Chondrocyte (in vitro differentiated cells): ENCODE data around the gene ALDH6A1. TPM values are rescaled to one million over a fixed set of nuclear protein-coding genes. Genes with fewer than 3 reads are reported as not detected.
"Not testable (repeated sequence)": the region's sequence is repeated elsewhere in the genome, so short reads cannot be mapped to it uniquely, and the experiment has no call there.

ENCODE experiments used
- DNase-seq: peaks from one replicate; pipeline ENCODE4 v3.0.0; 2021; ENCODE audit warnings: mixed read lengths, low spot score
- H3K27ac Mint-ChIP-seq: one replicate; pipeline ENCODE4 v1.8.0; 2021; ENCODE audit warnings: mild to moderate bottlenecking, moderate library complexity, mixed read lengths; ENCODE audit not compliant: unreplicated experiment
- H3K27me3 Mint-ChIP-seq: 2 replicates; pipeline ENCODE4 v1.8.0; 2021; ENCODE audit warnings: low read depth, mixed read lengths
- H3K36me3 Mint-ChIP-seq: 2 replicates; pipeline ENCODE4 v1.8.0; 2021; ENCODE audit warnings: low read depth, mixed read lengths
- H3K4me1 Mint-ChIP-seq: 2 replicates; pipeline ENCODE4 v1.8.0; 2021; ENCODE audit warnings: low read depth, mild to moderate bottlenecking, mixed read lengths
- H3K4me3 Mint-ChIP-seq: one replicate; pipeline ENCODE4 v1.8.0; 2021; ENCODE audit warnings: mild to moderate bottlenecking, moderate library complexity, mixed read lengths; ENCODE audit not compliant: unreplicated experiment
- H3K9me3 Mint-ChIP-seq: 2 replicates; pipeline ENCODE4 v1.8.0; 2021; ENCODE audit warnings: low read depth, mixed read lengths
- CTCF ChIP-seq: fragments of 200-600 bp; sonication (generic); IDR thresholded peaks from 2 replicates; pipeline ENCODE4 v1.5.0; 2021; ENCODE audit warnings: antibody characterized with exemption, mild to moderate bottlenecking, moderate library complexity
- long read RNA-seq: library from polyadenylated mRNA; stranded (forward); transcript quantifications from one replicate; pipeline ENCODE4 v2.0.0, GENCODE V29; 2021
- total RNA-seq: library from RNA; stranded (reverse); gene quantifications from 3 replicates; pipeline ENCODE4 v1.2.1, GENCODE V29; 2021

ALDH6A1 gene
- 9.8 to 16.4 TPM (median 11.9 TPM) in 3 replicates for total RNA-seq
- long read RNA-seq, full-length matches to known transcripts = 16 of 21 reads
- long read RNA-seq, partial matches to known transcripts = 2 of 21 reads
- long read RNA-seq, other reads (novel, unspliced or antisense) = 3 of 21 reads

GRCh38 chr14:74084277-74085046 is at the start of gene ALDH6A1, which contains the start of gene LIN52:
TSS of gene ALDH6A1 (minus strand) at chr14:74084453. CDS start at chr14:74084394, 59 bp downstream.
TSS of gene LIN52 (plus strand) at chr14:74084956. CDS start at chr14:74084975, 19 bp downstream.
- peaks cover 2% of the 10 kb centered on the region for H3K36me3 Mint-ChIP-seq

GRCh38 chr14:74127634-74128033 is 43.4 kb upstream of the ALDH6A1 start:
- no peak for DNase-seq
- Mint-ChIP-seq H3K4me1 (no peaks in the 10 kb centered on the region), H3K4me3 (no peak overlapping the region), H3K27ac (no peak overlapping the region), H3K27me3 (no peaks in the 10 kb centered on the region), H3K9me3 (peaks cover 3% of the 10 kb centered on the region), H3K36me3 (no peaks in the 10 kb centered on the region)
- TF ChIP-seq CTCF = no peak

More at GRCh38 chr14:74084277-74085046, at the start of gene ALDH6A1, which contains the start of gene LIN52:
- peak; percentile 99 for DNase-seq
- TF ChIP-seq CTCF = peak; percentile 43
- Mint-ChIP-seq H3K4me1 (peaks cover 25% of the 10 kb centered on the region), H3K4me3 (peak within 1 kb of the TSS; percentile 96), H3K27me3 (no peaks in the 10 kb centered on the region), H3K9me3 (no peaks in the 10 kb centered on the region), H3K27ac (peak within 1 kb of the TSS; percentile 97)

- DNase-seq = no peak
- TF ChIP-seq CTCF = no peak
- Mint-ChIP-seq H3K4me1 (no peaks in the 10 kb centered on the region), H3K36me3 (no peaks in the 10 kb centered on the region), H3K27ac (no peak overlapping the region), H3K27me3 (no peaks in the 10 kb centered on the region), H3K4me3 (no peak overlapping the region), H3K9me3 (peaks cover 3% of the 10 kb centered on the region)
Observed at GRCh38 chr14:74126315-74127013, 42.2 kb upstream of the ALDH6A1 start.

GRCh38 chr14:74125487-74125886 is 41.2 kb upstream of the ALDH6A1 start:
- DNase-seq, H3K9me3 Mint-ChIP-seq, H3K36me3 Mint-ChIP-seq, H3K27ac Mint-ChIP-seq, H3K27me3 Mint-ChIP-seq, H3K4me3 Mint-ChIP-seq, H3K4me1 Mint-ChIP-seq: not testable (repeated sequence)

GRCh38 chr14:74111395-74112216 is 27.4 kb upstream of the ALDH6A1 start:
- not testable (repeated sequence) for H3K4me1 Mint-ChIP-seq, DNase-seq, H3K27ac Mint-ChIP-seq, H3K27me3 Mint-ChIP-seq, H3K9me3 Mint-ChIP-seq, H3K4me3 Mint-ChIP-seq
- peak; percentile 85 for TF ChIP-seq CTCF
- H3K36me3 Mint-ChIP-seq = peaks cover 14% of the 10 kb centered on the region
